HCT116 (cell line): ENCODE results near the gene PCGF5. TPM values are rescaled to one million over a fixed set of nuclear protein-coding genes. Genes with fewer than 3 reads are reported as not detected.

Source experiments
- ATAC-seq: fragments of 200-7000 bp; cut with Tn5 transposase; 2 replicates; pipeline ENCODE4 v1.9.1; 2020; ENCODE audit warnings: mild to moderate bottlenecking, moderate library complexity
- BruUV-seq: library from RNA; stranded (reverse); fragments of 400-500 nt; replicated peaks from 2 replicates; lab custom pipeline; 2021; lab: Mats Ljungman, UMichigan
- CTCF ChIA-PET: fragments of 300-600 bp; sonication (Branson Sonifier 250); formaldehyde crosslinking; loops from one replicate; lab custom pipeline; 2021; ENCODE audit warnings: antibody characterized with exemption; lab: Charles Lee
- POLR2A ChIA-PET: fragments of 300-600, 350-600 bp; sonication (Branson Sonifier 250); formaldehyde crosslinking; loops from one replicate; lab custom pipeline; 2021; ENCODE audit warnings: antibody characterized with exemption; lab: Charles Lee
- RAD21 ChIA-PET, 2 experiments: fragments of 300-600 bp; sonication (Branson Sonifier 250); formaldehyde crosslinking; loops; one replicate each; lab custom pipeline; 2023; ENCODE audit warnings: low total read pairs in 2 of 2; ENCODE audit not compliant: uncharacterized antibody in 2 of 2, unreplicated experiment in 2 of 2, low non-redundant PET in 1 of 2; lab: Charles Lee
- DNase-seq: peaks from one replicate; pipeline ENCODE4 v3.0.0-alpha.2; 2010; ENCODE audit warnings: low read depth, low spot score
- H2AFZ ChIP-seq: fragments of 200-600 bp; shearing (Covaris generic), sonication (generic); 2 replicates; pipeline ENCODE4 v1.6.1; 2017; ENCODE audit warnings: low read depth, mixed run types, mixed read lengths, antibody characterized with exemption, low read length; ENCODE audit not compliant: poor library complexity, severe bottlenecking
- H3K27ac ChIP-seq: 2 replicates; pipeline ENCODE4 v1.5.1; 2012; ENCODE audit warnings: low read depth, low read length
- H3K27me3 ChIP-seq: fragments of 200-600 bp; sonication (generic); 2 replicates; pipeline ENCODE4 v1.6.1; 2016; ENCODE audit warnings: mixed run types, low read length, mixed read lengths; ENCODE audit not compliant: insufficient read depth
- H3K36me3 ChIP-seq, 2 experiments: fragments of 200-500 bp in 1 of 2; fragments of 200-600 bp in 1 of 2; sonication (Bioruptor generic) in 1 of 2; sonication (generic) in 1 of 2; 2 replicates each; pipeline versions ENCODE4 v1.5.1 to v1.6.1; 2014 to 2016; ENCODE audit warnings: low read length in 2 of 2, inconsistent platforms in 1 of 2, mixed read lengths in 1 of 2, mixed run types in 1 of 2; ENCODE audit not compliant: insufficient read depth in 2 of 2, control insufficient read depth in 1 of 2
- H3K4me1 ChIP-seq, 2 experiments: fragments of 200-600 bp in 1 of 2; sonication (generic) in 1 of 2; 2 replicates each; pipeline versions ENCODE4 v1.5.1 to v1.6.1; 2012 to 2017; ENCODE audit warnings: low read length in 2 of 2, inconsistent platforms in 1 of 2, mild to moderate bottlenecking in 1 of 2, mixed read lengths in 1 of 2, mixed run types in 1 of 2, moderate library complexity in 1 of 2; ENCODE audit not compliant: insufficient read depth in 2 of 2, control insufficient read depth in 1 of 2
- H3K4me2 ChIP-seq: fragments of 200-600 bp; sonication (generic); 2 replicates; pipeline ENCODE4 v1.6.1; 2017; ENCODE audit warnings: mixed run types, low read length, mixed read lengths
- H3K4me3 ChIP-seq, 2 experiments: fragments of 200-600 bp in 1 of 2; sonication (generic) in 1 of 2; replicated peaks in 1 of 2; 2 replicates each; pipeline ENCODE4 v1.5.1; 2011 to 2016; ENCODE audit warnings: low read length in 2 of 2, control low read depth in 1 of 2, low read depth in 1 of 2, mild to moderate bottlenecking in 1 of 2, mixed read lengths in 1 of 2, mixed run types in 1 of 2
- H3K79me2 ChIP-seq: fragments of 200-600 bp; sonication (generic); 2 replicates; pipeline ENCODE4 v1.6.1; 2017; ENCODE audit warnings: mild to moderate bottlenecking, mixed run types, low read length, moderate library complexity, mixed read lengths; ENCODE audit not compliant: insufficient read depth
- H3K9ac ChIP-seq: fragments of 200-600 bp; sonication (generic); 2 replicates; pipeline ENCODE4 v1.6.1; 2016; ENCODE audit warnings: low read length, mixed read lengths
- H3K9me2 ChIP-seq: fragments of 200-600 bp; sonication (generic), shearing (Covaris generic); 2 replicates; pipeline ENCODE4 v1.6.1; 2017; ENCODE audit warnings: mixed run types, mild to moderate bottlenecking, moderate library complexity; ENCODE audit not compliant: insufficient read depth
- H3K9me3 ChIP-seq, 2 experiments: fragments of 200-500 bp in 1 of 2; fragments of 200-600 bp in 1 of 2; sonication (Bioruptor generic) in 1 of 2; sonication (generic) in 1 of 2; 2 replicates each; pipeline ENCODE4 v1.6.1; 2014 to 2017; ENCODE audit warnings: low read length in 2 of 2, mixed read lengths in 2 of 2, inconsistent platforms in 1 of 2, low read depth in 1 of 2, mild to moderate bottlenecking in 1 of 2, mixed run types in 1 of 2, moderate library complexity in 1 of 2; ENCODE audit not compliant: control insufficient read depth in 1 of 2, insufficient read depth in 1 of 2
- H4K20me1 ChIP-seq: fragments of 200-600 bp; sonication (generic), shearing (Covaris generic); 2 replicates; pipeline ENCODE4 v1.6.1; 2017; ENCODE audit warnings: mixed run types, mild to moderate bottlenecking, moderate library complexity; ENCODE audit not compliant: insufficient read depth
- EGR1 ChIP-seq: IDR thresholded peaks from 2 replicates; pipeline ENCODE4 v1.6.1; 2012; ENCODE audit warnings: low read depth
- EZH2phosphoT487 ChIP-seq: fragments of 200-600 bp; IDR thresholded peaks from 2 replicates; pipeline ENCODE4 v1.6.1; 2018; ENCODE audit warnings: antibody characterized with exemption, borderline replicate concordance
- FOSL1 ChIP-seq: IDR thresholded peaks from 2 replicates; pipeline ENCODE4 v1.6.1; 2012; ENCODE audit warnings: low read depth
- POLR2AphosphoS5 ChIP-seq: IDR thresholded peaks from 2 replicates; pipeline ENCODE4 v1.6.1; 2011; ENCODE audit warnings: mild to moderate bottlenecking, low read depth, low read length, moderate library complexity
- RAD21 ChIP-seq: IDR thresholded peaks from 2 replicates; pipeline ENCODE4 v1.6.1; 2012; ENCODE audit warnings: low read depth, mild to moderate bottlenecking
- SRF ChIP-seq: IDR thresholded peaks from 2 replicates; pipeline ENCODE4 v1.6.1; 2012; ENCODE audit warnings: low read depth
- TCF7L2 ChIP-seq: IDR thresholded peaks from 2 replicates; pipeline ENCODE4 v1.7.0; 2011; ENCODE audit warnings: borderline replicate concordance, inconsistent platforms; ENCODE audit not compliant: insufficient read depth, insufficient read length; ENCODE audit errors: extremely low read depth
- intact Hi-C: fragments of 100-400 bp; cut with micrococcal nuclease; formaldehyde crosslinking; loops from 2 replicates; pipeline ENCODE4 v1.10.0; 2022
- total RNA-seq: library from RNA; stranded (reverse); gene quantifications from one replicate; pipeline ENCODE4 v1.2.1, GENCODE V29; 2021; ENCODE audit not compliant: unreplicated experiment

PCGF5 gene
- total RNA-seq, 1 experiment from 2014 or later: 27.5 TPM

DNA sequence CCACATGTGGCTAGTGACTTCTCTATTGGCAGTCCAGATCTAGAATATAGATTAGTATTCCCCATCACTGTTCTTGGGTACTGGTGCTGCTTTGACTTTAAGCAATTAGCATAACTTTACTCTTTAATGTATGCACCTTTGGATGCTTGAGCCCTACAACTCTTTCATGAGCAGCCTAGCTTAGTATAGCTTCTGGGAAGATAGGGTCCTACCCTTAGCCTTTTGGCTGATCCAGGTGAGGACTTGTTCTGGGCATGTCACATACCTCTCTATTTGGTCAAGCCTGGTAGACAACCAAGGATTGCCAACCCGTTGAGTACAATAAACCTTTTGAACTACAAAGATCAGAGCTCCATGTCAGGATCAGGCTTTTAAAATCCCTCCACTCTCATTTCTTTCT lies 17.7 kb downstream of the PCGF5 start:
- no peaks in the 10 kb centered on the region for H3K36me3 ChIP-seq
- no peaks in the 10 kb centered on the region for H3K4me1 ChIP-seq
- CTCF ChIA-PET: interaction anchor here (1.2 kb wide), 1 partner anchor 13 kb away, joined by 3 read pairs; no protein-coding TSS in a partner anchor
- H3K79me2 ChIP-seq: no peaks in the 10 kb centered on the region; the same call in 1 of the 2 replicates
- no TSS peak for BruUV-seq
- H4K20me1 ChIP-seq: no peaks in the 10 kb centered on the region
- POLR2A ChIA-PET: no interaction called here
- TF ChIP-seq POLR2AphosphoS5: no peak
- TF ChIP-seq SRF: no peak
- no peak for TF ChIP-seq EGR1
- no peak overlapping the region for H3K4me3 ChIP-seq
- H2AFZ ChIP-seq: no peak overlapping the region
- no peak overlapping the region for H3K4me2 ChIP-seq
- H3K9me3 ChIP-seq: no peaks in the 10 kb centered on the region
- RAD21 ChIA-PET: interaction anchor here in 1 of 2 experiments (0.7 kb wide), 1 partner anchor 41 kb away, joined by 9 read pairs; no protein-coding TSS in a partner anchor
- H3K9me2 ChIP-seq: no peaks in the 10 kb centered on the region
- intact Hi-C loops: loop anchor here (5.0 kb wide), 1 partner anchor 66 kb away; no protein-coding TSS in a partner anchor
- H3K27me3 ChIP-seq: no peaks in the 10 kb centered on the region
- no peak overlapping the region for H3K27ac ChIP-seq
- ATAC-seq (no peak), DNase-seq (no peak)
- no peak overlapping the region for H3K9ac ChIP-seq

DNA sequence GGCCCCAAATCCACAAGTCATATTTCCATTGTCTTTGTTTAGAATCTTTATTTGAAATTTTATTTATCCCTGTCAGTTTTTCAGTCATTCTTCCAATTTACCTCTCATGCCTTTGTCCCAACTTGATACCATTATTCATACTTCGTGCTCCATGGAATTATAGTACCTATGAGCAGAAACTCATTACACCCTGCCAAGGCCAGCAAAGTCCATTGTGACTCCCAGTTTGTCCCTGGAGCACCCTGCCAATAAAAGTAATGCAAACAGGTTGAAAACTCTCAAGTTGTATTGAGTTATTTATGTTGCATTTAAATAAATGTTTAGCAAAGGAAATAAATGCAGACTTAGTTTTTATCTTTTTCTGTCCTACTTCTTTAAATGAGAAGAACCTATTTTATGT lies 19.3 kb downstream of the PCGF5 start:
- BruUV-seq: no TSS peak
- no peaks in the 10 kb centered on the region for H3K9me3 ChIP-seq
- no peak for DNase-seq
- no peak for TF ChIP-seq RAD21
- no peak for TF ChIP-seq FOSL1
- no peak for TF ChIP-seq EZH2phosphoT487
- TF ChIP-seq TCF7L2: no peak
- POLR2A ChIA-PET: no interaction called here
- H3K27me3 ChIP-seq: no peaks in the 10 kb centered on the region
- intact Hi-C loops: loop anchor here (5.0 to 10.0 kb wide), 2 partner anchors 67 to 485 kb away; no protein-coding TSS in a partner anchor
- H3K4me2 ChIP-seq: no peak overlapping the region
- H3K27ac ChIP-seq: no peak overlapping the region
- H3K79me2 ChIP-seq: no peaks in the 10 kb centered on the region; the same call in 1 of the 2 replicates
- H4K20me1 ChIP-seq: no peaks in the 10 kb centered on the region
- RAD21 ChIA-PET: no interaction called here
- H2AFZ ChIP-seq: no peak overlapping the region
- H3K9ac ChIP-seq: no peak overlapping the region
- no peaks in the 10 kb centered on the region for H3K36me3 ChIP-seq
- H3K4me3 ChIP-seq: no peak overlapping the region
- no peaks in the 10 kb centered on the region for H3K9me2 ChIP-seq
- CTCF ChIA-PET: no interaction called here
- no peaks in the 10 kb centered on the region for H3K4me1 ChIP-seq
- ATAC-seq: no peak
